Measurements from ENCODE around the gene RAB7B.

DNA sequence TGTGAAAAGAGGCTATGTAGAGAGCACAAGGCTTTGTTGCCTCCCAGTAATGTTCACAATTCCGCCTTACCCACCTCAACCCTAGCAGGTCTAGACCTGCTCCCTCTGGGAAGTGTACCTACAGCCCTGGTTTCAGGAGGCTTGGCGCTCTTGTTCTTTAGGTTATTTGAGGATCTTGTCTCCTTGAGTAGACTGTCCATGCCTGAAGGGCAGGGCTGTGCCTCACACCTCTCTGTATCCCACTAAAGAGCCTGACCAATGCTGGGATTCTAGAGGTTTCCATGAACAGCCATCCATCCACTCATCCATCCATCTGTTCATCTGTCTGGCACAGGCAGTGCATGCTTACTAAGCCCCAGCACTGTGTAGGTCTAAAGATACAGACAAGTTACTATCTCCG lies 1.0 kb downstream of the RAB7B start:
- no peak for TF ChIP-seq POLR2A (IDR thresholded peaks at IDR 0.05)
- TF ChIP-seq, protein P1, sequence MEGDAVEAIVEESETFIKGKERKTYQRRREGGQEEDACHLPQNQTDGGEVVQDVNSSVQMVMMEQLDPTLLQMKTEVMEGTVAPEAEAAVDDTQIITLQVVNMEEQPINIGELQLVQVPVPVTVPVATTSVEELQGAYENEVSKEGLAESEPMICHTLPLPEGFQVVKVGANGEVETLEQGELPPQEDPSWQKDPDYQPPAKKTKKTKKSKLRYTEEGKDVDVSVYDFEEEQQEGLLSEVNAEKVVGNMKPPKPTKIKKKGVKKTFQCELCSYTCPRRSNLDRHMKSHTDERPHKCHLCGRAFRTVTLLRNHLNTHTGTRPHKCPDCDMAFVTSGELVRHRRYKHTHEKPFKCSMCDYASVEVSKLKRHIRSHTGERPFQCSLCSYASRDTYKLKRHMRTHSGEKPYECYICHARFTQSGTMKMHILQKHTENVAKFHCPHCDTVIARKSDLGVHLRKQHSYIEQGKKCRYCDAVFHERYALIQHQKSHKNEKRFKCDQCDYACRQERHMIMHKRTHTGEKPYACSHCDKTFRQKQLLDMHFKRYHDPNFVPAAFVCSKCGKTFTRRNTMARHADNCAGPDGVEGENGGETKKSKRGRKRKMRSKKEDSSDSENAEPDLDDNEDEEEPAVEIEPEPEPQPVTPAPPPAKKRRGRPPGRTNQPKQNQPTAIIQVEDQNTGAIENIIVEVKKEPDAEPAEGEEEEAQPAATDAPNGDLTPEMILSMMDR (IDR thresholded peaks at IDR 0.05): no peak
